H1 (cell line): ENCODE measurements around the gene SMYD3.

ENCODE experiments used
- KDM1A ChIP-seq: fragments of 200-600, 300-600 bp; sonication (generic); IDR thresholded peaks from 2 replicates; pipeline ENCODE4 v1.7.1; 2016; ENCODE audit warnings: mild to moderate bottlenecking, low read length, borderline replicate concordance
- POLR2A ChIP-seq, 2 experiments: IDR thresholded peaks; 1 replicate in 1 of 2; 2 replicates in 1 of 2; pipeline ENCODE4 v1.6.1; 2011; ENCODE audit warnings: low read depth in 2 of 2, low read length in 2 of 2, mild to moderate bottlenecking in 2 of 2; ENCODE audit errors: control extremely low read depth in 1 of 2
- SP4 ChIP-seq: IDR thresholded peaks from 2 replicates; pipeline ENCODE4 v1.6.1; 2012; ENCODE audit warnings: low read length, inconsistent platforms

- TF ChIP-seq KDM1A (no peak), POLR2A (IDR thresholded peaks at IDR 0.05; ENCODE audit: control extremely low read depth in 1 of 2, low read depth in 2 of 2, low read length in 2 of 2) (no peak), SP4 (no peak)
Observed at GRCh38 chr1:246012341-246012740, 494.7 kb downstream of the SMYD3 start.
